CD4-positive, alpha-beta T cell treated with Interleukin-10 for 1 hour (primary cell): ENCODE measurements around the gene TMOD1.

Source experiments
- DNase-seq: peaks from one replicate; pipeline ENCODE4 v3.0.0-alpha.2; 2020

TMOD1 gene

GRCh38 chr9:97518909-97519307, 17.4 kb downstream of the TMOD1 start:
- no peak for DNase-seq

GRCh38 chr9:97519441-97519970, 18.0 kb downstream of the TMOD1 start:
- no peak for DNase-seq

GRCh38 chr9:97521576-97522333, 20.3 kb downstream of the TMOD1 start:
- DNase-seq, result no peak

- DNase-seq, result no peak
These were observed 23.0 kb downstream of the TMOD1 start for GRCh38 chr9:97524424-97524823.

GRCh38 chr9:97525451-97525850, 24.0 kb downstream of the TMOD1 start:
- DNase-seq, result no peak

- no peak for DNase-seq
These were observed 25.6 kb downstream of the TMOD1 start for GRCh38 chr9:97526895-97527575.

- DNase-seq, result no peak
These were observed 26.4 kb downstream of the TMOD1 start for GRCh38 chr9:97527626-97528528.

- no peak for DNase-seq
These were observed 27.2 kb downstream of the TMOD1 start for GRCh38 chr9:97528529-97529230.

GRCh38 chr9:97529363-97530076, 28.1 kb downstream of the TMOD1 start:
- DNase-seq, result no peak

GRCh38 chr9:97531888-97532376, 30.5 kb downstream of the TMOD1 start:
- no peak for DNase-seq

GRCh38 chr9:97534185-97534584, 32.7 kb downstream of the TMOD1 start:
- DNase-seq, result no peak

- DNase-seq, result no peak
These were observed 33.6 kb downstream of the TMOD1 start for GRCh38 chr9:97534961-97535594.

GRCh38 chr9:97535771-97536170, 34.3 kb downstream of the TMOD1 start:
- DNase-seq, result no peak

- no peak for DNase-seq
These were observed 35.0 kb downstream of the TMOD1 start for GRCh38 chr9:97536480-97536879.

GRCh38 chr9:97543561-97543960, 42.1 kb downstream of the TMOD1 start:
- no peak for DNase-seq

- no peak for DNase-seq
These were observed 44.0 kb downstream of the TMOD1 start for GRCh38 chr9:97545486-97545885.

- DNase-seq, result no peak
These were observed 45.8 kb downstream of the TMOD1 start for GRCh38 chr9:97547098-97547829.

GRCh38 chr9:97548379-97548778, 46.9 kb downstream of the TMOD1 start:
- DNase-seq, result no peak

GRCh38 chr9:97548819-97549540, 47.5 kb downstream of the TMOD1 start:
- no peak for DNase-seq

GRCh38 chr9:97550386-97550785, 48.9 kb downstream of the TMOD1 start:
- DNase-seq, result no peak
